HG03025 (cell line): Measurements from ENCODE around the gene TMEM218.
"Not testable (repeated sequence)": the region's sequence is repeated elsewhere in the genome, so short reads cannot be mapped to it uniquely, and the experiment has no call there.

ENCODE experiments used
- ATAC-seq: cut with Tn5 transposase; IDR thresholded peaks from one replicate; pipeline ENCODE4 v1.9.1; 2021; ENCODE audit warnings: mild to moderate bottlenecking, moderate library complexity; ENCODE audit not compliant: unreplicated experiment, low FRiP score

TMEM218 gene

DNA sequence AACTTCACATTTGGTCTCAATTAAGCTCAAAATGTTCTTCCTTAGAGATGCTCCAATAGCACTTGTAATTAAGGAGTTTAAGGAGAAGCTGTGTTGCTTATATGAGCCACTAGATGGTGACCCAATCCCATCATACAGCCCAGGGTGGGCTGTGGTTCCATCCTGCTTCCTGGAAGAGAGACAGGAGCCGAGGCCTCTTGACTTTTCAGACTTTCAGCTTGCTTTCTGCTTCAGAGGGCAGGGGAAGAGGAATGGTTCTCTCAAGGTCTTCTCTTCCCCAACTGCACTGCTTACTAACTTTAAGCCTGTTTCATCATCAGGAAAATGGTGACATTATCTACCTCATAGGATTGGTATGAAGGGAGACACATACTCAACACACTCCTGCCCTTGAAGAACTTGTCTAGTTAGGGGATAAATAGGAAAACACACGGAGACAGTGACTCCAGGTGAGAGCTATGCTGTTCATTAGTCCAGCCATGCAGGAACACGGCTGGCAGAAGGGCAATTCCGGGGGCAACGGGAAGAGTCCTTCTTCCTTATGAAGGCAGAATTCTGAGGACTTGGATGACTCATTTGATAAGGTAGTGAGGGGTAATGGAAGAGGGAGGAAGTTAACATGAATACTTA, 20.1 kb downstream of the TMEM218 start:
- no peak for ATAC-seq

DNA sequence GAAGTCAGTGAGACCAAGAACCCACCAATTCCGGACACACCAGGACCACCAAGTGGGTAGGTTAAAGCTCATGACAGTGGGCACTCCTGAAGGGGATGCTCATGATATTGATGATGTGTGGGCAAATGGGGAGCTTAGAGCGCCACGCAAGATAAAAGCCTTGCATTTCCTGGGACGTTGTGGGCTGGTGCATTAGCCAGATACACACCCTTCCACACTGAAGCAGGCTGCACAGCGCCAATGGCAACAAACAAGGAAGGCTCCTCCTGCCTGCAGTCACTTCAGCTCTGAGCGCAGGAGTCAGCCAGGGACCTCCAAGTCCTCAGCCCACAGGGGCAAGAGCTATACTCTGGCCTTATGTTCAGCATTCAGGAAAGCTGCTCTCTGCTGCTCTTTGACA, 20.6 kb downstream of the TMEM218 start:
- ATAC-seq, result no peak

DNA sequence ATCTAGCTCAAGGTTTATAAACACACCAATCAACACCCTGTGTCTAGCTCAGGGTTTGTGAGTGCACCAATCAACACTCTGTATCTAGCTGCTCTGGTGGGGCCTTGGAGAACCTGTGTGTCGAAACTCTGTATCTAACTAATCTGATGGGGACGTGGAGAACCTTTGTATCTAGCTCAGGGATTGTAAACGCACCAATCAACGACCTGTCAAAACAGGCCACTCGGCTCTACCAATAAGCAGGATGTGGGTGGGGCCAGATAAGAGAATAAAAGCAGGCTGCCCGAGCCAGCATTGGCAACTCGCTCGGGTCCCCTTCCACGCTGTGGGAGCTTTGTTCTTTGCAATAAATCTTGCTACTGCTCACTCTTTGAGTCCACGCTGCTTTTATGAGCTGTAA, 21.3 kb downstream of the TMEM218 start:
- ATAC-seq, result not testable (repeated sequence)

DNA sequence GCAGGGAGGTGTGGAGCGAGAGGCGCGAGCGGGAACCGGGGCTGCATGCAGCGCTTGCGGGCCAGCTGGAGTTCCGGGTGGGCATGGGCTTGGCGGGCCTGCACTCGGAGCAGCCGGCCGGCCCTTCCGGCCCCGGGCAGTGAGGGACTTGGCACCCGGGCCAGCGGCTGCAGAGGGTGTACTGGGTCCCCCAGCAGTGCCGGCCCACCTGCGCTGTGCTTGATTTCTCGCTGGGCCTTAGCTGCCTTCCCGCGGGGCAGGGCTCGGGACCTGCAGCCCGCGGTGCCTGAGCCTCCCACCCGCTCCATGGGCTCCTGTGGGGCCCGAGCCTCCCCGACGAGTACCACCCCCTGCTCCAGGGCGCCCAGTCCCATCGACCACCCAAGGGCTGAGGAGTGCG, 21.9 kb downstream of the TMEM218 start:
- ATAC-seq, result not testable (repeated sequence)

DNA sequence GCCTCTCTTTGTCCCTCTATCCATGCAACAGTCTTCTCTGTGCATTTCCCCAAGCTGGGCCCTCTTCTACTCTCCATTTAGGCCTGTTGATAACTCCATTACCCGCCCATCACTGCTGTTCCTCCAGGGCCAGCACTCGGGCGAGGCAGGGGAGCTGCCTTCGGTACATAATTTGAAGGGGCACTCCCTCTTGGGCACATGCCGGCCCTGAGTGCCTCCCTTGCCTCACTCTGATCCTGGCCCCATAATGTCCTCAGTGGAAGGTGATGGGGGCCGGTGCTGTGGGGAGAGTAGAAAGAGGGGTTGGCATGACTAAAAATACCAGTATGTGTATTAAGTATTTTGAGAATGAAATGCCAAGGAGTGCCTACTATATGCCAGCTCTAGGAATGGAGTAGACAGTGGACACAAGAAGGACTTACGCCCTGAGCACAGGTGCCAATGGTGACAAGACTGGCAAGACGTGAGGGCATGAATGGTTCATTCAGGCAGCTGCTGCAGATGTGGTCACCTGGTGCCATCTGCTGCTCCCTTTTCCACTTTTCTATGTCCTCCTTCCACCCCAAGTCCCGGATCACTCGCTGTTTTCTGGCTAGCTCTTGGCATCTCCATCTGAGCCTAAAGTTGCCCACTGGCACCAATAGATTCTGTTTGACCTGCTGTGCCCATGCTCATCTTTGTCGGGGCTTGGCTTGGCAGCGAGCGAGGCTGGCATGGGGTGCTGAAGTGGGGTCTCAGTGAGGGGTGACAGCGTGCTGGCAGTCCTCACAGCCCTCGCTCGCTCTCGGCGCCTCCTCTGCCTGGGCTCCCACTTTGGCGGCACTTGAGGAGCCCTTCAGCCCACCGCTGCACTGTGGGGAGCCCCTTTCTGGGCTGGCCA, 22.6 kb downstream of the TMEM218 start:
- ATAC-seq, result no peak

DNA sequence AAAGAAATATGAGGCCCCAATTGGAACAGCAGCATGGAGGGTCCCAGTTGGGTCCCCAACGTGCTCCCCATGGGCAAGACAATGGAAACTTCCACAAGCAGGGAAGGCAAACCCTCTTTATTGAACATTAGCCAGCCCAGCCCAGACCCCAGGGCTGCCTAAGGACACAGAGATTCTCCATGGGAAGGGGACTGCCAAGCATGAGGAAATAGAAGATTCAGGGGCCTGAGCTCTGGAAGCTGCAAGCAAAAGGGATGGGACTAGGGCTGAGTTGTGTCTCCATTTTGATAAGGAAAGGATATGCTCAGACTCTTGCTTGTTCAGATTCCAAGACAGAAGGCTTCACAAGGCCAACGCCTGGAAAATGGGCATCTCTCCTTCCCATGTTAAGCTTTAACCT, 23.3 kb downstream of the TMEM218 start:
- ATAC-seq, result no peak

DNA sequence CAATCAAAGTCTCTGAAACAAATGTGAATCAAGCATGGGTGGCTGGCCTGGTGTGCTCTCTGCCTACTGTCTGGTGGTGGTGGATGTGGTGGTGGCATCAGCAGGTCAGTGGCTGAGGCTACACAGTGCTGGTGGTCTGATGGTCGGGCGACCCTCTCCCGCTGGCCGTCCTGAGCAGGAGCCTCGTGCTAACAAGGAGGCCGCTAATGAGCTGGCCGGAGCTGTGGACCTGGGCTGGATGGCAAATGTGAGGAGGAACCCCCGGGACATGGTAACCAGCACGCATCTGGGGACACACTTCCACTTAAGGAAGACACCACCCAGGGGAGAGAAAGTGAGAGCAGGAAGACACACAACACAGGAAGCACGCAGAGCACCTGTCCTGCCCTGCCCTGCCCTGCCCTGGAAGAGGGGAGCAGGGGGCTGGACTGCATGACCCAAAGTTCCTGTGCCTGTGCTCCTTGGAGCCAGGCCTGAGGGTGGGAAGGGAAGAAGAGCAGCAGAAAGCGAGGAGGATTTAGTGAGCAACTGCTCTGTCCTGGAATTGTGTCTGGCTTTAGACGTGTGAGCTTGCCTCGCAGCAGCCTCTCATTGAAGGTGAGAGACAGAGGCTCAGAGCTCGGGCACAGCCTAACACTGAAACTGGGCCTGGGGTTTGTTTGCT, 24.7 kb downstream of the TMEM218 start:
- no peak for ATAC-seq

DNA sequence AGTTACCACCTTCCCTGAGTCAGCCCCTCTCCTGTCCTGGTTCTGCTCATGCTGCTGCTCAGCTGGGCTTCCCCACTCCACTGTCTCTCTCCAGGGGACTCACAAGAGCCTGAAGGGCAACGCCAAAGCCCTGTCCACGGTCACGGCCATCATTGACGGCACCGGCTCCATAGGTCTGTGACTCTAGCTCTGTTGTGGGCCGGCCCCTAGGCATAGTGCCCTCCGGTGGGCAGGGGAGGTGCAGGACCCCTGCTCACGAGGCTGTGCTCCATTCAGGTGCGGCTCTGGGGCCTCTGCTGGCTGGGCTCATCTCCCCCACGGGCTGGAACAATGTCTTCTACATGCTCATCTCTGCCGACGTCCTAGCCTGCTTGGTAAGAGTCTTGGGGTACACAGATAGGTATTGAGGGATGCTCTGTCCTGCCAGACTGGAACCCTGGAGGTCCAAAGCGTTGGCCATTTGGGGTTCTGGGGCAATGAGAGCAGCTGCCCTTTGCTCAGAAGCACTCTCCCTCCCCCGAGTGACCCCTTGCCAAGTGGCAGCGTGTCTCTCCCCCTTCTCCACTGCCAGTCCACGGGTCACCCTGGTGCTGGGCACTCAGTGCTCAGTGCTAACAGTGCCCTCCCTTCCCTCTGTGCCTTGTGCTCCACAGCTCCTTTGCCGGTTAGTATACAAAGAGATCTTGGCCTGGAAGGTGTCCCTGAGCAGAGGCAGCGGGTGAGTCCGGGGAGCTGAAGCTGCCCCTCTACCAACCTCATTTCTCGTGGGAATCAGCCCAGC, 25.9 kb downstream of the TMEM218 start:
- no peak for ATAC-seq

DNA sequence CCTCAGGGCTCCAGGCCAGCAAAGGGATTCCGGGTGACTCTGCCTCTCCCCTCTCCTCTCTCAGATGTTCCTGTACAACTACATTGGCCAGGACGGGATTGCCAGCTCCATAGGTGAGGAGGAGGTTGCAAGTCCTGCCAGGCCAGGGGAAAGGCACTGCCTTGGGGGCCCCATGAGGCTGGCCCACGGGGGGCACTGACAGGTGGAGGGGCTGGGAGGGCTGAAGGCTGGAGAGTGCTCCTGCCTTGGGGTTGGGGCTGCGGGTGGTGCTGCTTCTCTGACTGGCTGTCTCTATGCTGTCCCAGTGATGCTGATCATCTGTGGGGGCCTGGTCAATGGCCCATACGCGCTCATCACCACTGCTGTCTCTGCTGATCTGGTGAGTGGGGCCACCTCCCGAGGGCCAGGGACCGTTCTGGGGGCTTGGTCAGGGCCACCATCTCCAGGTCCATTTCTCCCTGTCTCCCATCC, 26.6 kb downstream of the TMEM218 start:
- ATAC-seq, result no peak

DNA sequence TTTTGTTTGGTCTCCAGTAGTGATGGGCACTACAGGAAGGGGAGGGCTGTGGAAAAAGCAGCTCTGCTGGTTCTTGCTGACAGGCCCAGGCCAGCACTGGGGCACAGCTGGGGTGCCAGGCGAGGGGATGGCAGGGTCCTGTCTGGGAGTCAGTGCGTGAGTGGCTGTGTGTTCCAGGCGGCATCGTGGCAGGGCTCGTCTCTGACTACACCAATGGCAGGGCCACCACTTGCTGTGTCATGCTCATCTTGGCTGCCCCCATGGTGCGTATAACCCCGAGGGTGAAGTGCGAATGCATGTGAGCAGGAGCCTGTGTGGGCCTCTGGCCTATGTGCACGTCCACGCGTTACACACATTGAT, 27.4 kb downstream of the TMEM218 start:
- ATAC-seq, result no peak

DNA sequence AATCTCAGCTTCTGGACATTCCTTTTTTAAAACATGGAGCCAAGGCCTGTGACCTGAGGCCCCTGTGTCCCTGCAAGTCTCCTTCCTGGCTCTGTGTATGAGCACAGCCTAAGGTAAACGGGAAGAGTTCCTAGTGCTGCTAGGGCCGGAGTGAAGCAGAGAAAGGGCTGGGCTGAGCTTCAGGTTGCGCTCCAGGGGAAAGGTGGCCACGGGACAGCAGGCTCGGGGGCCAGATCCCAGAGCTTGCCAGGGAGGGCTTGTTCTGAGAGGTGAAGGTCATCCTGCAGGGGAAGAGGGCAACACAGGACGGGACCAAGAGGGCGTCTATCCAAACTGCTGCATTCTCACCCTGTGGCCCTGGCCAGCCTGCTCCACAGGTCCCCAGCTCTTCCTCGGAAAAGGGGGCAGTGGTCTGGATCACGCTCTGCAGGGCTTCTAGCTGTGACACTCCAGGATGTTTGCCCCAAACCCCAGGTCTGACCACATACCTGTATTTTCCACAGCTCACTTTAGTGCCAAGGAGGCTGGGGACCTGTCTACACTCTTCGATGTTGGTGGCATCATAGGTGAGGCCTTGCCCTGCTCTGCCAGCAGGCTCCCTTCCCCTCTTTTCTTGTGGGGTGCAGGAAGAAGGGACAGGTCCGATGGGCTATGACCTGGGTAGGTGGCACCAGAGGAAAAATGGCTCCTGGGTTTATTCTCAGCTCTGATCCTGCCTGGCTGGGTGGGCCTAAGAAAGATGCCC, 27.9 kb downstream of the TMEM218 start:
- no peak for ATAC-seq

DNA sequence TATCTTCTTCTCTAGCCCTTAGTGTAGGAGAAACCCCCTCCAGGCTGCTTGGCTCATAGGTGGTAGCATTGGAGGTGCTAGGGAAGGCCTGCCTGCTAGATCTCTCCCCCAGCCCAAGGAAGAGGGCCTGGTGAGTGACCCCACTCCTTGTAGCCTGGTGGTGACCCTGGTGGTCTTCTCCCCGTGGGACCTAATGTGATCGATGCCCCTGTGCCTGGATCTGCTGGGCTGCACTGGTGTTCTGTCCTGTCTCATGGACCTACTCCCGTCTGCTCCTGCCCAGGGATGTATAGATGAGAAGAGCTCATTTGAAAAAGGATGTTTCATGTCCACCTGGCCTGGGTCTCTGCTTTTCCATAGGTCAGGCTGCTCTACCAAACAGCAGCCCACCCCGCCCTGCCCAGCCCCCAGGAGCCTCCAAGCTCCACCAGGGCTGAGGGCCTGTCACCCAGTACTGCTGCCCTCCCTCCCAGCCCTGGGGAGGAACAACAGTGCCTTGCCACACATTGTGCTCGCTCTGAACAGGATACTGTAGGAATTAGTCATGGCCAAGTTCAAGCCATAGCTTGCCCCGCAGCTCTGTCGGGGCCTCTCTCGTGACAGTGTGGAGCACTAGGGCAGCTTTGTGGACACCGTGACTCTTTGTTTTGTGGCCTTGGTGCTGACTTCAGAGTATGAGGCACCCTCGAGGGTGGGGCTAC, 28.7 kb downstream of the TMEM218 start:
- no peak for ATAC-seq

DNA sequence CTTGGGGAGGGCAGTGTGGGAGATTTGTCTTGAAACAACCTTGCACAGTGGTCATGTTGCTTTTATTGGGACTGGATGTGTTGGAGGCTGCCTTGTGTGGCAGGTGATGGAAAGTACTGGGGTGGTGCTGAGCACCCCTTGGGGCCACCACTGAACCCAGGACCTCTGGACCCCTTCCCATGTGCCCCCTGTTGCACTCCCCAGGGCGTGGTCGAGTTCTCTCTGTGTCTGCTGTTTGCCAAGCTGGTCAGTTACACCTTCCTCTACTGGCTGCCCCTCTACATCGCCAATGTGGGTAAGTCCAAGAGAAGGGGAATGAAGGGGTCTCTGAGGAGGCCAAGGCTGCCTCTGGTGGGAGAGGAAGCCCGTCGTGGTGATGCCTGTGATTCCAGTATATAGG, 29.4 kb downstream of the TMEM218 start:
- no peak for ATAC-seq

DNA sequence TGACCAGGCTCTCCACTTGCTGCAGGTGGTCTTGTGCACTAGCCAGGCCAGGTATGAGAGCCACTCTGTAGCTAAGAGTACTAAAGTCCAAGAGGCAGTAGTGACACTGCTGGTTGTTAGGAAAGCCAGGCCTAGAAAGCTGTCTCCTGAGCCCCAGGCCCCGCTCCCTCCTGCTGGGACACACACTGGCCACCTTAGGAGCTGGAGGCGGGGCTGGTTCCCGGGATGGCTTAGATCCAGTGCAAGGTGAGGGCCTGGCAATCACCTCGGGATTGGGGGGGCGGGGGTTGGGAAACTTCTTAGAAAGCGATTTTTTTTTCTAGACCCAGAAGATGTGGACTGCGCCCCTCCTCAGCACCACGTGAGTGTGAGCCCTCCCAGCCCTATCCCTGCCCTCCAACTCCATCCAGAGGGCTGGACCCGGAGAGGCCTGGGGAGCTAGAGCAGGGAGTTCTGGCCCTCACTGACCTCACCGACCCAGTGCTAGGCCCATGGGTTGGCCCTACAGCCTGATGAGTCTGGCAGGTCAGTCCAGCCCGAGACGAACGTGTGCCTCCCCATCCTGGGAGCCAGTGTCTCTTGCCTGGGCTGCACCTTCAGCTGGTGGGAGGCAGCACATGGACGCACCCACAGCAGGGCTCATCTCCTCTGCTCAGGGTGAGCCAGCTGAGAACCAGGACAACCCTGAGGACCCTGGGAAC, 30.2 kb downstream of the TMEM218 start:
- no peak for ATAC-seq

DNA sequence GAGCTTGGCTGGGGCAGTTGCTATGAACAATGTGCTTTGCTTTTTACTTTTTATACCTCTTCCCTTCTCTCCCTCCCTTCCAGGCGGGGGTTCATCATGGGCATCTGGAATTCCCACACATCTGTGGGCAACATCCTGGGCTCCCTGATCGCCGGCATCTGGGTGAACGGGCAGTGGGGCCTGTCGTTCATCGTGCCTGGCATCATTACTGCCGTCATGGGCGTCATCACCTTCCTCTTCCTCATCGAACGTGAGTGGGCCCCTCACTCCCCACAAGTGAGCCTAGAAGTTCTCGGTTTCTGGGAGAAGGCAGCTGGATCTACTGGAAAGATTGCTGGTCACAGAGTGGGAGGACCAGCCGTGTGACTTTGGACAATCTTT, 30.9 kb downstream of the TMEM218 start:
- no peak for ATAC-seq

DNA sequence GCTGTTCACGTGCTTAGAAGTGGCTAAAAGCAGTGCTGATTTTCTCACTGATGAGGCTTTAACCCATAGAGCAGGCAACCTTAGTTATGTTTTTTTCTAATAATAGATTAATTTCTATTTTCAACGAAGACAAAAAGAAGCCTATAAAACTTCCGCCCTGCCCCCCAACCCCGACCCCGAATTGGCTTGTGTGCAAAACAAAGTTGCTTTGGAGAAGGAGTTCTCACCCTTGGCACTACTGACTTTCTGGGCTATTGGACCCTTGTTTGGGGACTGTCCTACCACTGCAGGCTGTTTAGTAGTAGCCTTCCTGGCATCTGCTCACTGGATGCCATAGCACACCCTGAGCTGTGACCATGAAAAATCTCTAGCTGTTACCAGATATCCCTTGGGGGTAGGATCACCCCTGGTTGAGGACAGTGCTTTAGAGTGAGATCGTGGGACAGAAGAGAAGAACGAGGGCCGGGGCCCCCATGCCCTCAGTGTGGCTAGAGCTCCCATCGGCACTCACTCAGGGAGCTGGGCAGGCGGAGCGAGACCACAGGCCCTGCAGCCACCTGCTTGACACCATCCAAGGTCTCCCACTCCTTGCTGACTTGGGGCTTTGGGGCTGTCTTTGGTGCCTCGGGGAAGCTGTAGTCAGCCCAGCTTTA, 31.4 kb downstream of the TMEM218 start:
- ATAC-seq, result no peak

DNA sequence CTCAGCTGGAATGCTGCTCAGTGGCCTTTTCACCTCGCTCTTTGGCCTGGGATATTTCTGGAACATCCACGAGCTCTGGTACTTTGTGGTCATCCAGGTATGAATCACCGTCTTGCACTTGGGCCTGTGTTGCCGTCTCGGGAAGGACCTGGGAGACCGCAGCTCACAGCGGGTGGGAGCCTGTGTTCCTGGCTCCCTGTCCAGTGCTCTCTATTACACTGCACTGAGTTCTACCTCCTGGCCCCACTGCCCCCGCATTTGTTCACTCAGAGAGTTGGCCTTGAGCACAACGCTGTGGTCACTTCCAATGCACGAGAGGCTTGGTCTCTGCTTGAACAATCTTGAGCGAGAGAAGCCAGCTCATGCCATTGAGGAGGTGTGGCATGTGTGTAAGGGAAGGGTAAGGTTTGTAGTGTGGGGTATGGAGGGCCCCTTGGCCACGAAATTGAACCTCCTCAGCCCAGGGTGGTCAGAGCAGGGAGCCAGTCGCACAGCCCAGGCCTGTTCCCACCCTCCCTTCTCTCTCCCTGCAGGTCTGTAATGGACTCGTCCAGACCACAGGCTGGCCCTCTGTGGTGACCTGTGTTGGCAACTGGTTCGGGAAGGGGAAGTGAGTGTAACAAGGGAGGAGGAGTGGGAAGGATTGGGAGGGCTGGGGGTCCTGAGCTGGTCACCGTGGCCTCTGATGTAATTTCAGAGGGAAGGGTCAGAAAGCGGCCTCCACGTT, 32.1 kb downstream of the TMEM218 start:
- no peak for ATAC-seq
